ENCODE measurements around the gene CNTNAP2.

Gene CNTNAP2

GRCh38 chr7:147265528-147265927, 1148.9 kb downstream of the CNTNAP2 start:
- TF ChIP-seq, protein P1, sequence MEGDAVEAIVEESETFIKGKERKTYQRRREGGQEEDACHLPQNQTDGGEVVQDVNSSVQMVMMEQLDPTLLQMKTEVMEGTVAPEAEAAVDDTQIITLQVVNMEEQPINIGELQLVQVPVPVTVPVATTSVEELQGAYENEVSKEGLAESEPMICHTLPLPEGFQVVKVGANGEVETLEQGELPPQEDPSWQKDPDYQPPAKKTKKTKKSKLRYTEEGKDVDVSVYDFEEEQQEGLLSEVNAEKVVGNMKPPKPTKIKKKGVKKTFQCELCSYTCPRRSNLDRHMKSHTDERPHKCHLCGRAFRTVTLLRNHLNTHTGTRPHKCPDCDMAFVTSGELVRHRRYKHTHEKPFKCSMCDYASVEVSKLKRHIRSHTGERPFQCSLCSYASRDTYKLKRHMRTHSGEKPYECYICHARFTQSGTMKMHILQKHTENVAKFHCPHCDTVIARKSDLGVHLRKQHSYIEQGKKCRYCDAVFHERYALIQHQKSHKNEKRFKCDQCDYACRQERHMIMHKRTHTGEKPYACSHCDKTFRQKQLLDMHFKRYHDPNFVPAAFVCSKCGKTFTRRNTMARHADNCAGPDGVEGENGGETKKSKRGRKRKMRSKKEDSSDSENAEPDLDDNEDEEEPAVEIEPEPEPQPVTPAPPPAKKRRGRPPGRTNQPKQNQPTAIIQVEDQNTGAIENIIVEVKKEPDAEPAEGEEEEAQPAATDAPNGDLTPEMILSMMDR (conservative IDR thresholded peaks at IDR 0.05): no peak
- TF ChIP-seq ZFX (IDR thresholded peaks at IDR 0.05): no peak
- no peak overlapping the region for H3K27ac ChIP-seq

DNA sequence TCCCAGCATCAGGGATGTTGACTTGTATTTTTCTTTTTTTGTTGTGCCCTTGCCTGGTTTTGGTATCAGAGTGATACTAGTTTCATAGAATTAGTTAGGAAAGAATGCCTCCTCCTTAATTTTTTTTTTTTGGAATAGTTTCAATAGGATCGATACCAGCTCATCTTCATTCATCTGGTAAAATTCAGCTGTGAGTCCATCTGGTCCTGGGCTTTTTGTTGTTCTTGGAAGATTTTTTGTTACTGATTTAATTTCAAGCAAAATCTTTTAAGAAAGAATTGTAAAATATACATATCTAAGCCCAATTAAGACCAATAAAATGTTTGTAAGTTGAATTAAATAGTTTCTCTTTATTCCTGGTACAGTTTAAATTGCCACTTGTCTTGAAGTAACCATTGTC, 1159.5 kb downstream of the CNTNAP2 start:
- H3K27ac ChIP-seq: no peak overlapping the region
- TF ChIP-seq, protein P1 (conservative IDR thresholded peaks at IDR 0.05): no peak
- no peak for TF ChIP-seq ZFX (IDR thresholded peaks at IDR 0.05)

DNA sequence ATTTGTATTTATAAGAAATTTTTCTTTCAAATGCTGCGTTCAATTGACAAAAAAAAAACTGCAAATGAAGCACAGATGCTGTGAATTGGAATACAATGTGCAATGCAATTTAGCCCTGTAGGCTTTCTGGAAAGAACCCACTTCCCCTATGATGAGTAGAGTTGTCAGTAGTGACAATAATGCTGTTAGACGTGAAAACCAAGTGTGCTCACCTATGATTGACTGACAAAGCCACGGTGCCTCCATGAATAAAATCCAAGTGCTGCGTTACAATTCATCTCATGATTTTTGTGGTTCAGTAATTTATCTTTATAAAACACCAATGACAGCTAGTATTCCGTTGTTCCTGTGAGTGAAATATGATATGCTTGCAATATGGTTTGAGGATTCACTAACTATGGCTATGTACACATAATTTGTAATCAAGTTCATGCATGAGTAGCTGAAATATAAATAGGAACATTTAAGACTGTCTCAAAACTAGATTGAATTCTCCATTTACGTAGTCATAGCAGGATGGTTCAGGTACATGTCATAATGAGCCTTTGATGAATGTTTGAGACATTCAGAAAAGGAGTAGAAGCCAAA, 1160.3 kb downstream of the CNTNAP2 start:
- TF ChIP-seq, protein P1 (conservative IDR thresholded peaks at IDR 0.05): no peak
- no peak for TF ChIP-seq ZFX (IDR thresholded peaks at IDR 0.05)
- no peak overlapping the region for H3K27ac ChIP-seq

DNA sequence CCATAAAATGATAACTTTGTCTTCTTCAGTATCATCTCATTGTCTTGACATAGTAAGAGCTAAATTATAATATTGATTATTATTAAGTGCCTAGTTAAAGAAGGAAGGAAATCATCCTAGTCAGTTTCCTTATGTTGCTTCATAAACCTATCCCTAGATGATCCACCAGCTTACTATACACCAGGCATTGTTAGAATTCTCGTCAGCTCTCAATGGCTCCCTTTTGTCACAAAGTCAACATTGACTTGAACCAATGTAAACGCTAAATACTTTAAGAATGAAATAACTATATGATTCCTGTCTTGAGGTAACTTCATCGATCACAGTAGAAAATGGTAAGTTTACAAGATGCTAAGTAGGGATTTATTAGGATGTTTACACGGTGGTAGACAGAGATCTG, 1162.9 kb downstream of the CNTNAP2 start:
- TF ChIP-seq, protein P1 (conservative IDR thresholded peaks at IDR 0.05): no peak
- no peak for TF ChIP-seq ZFX (IDR thresholded peaks at IDR 0.05)
- no peak overlapping the region for H3K27ac ChIP-seq

GRCh38 chr7:147279964-147280374, 1163.4 kb downstream of the CNTNAP2 start:
- TF ChIP-seq ZFX (IDR thresholded peaks at IDR 0.05): no peak
- TF ChIP-seq, protein P1 (conservative IDR thresholded peaks at IDR 0.05): no peak
- no peak overlapping the region for H3K27ac ChIP-seq

DNA sequence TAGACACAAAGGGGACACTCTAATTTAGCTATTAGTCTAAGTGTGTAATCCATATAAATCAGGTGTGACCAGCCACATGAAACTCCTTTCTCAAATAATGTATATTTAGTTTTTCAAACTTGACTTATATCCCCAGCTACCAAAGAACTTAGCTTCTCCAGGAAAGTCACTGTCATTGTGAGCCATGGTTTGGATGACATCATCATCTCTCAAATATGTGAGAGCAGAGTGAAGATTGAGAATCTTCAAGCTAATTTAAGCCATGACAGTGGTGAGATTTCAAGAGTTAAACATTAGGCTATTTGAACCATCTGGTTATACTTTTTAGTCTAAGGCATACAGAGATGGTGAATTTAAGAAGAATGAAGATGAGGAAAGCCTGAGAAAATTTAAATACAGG, 1165.6 kb downstream of the CNTNAP2 start:
- TF ChIP-seq ZFX (IDR thresholded peaks at IDR 0.05): no peak
- TF ChIP-seq, protein P1 (conservative IDR thresholded peaks at IDR 0.05): no peak

DNA sequence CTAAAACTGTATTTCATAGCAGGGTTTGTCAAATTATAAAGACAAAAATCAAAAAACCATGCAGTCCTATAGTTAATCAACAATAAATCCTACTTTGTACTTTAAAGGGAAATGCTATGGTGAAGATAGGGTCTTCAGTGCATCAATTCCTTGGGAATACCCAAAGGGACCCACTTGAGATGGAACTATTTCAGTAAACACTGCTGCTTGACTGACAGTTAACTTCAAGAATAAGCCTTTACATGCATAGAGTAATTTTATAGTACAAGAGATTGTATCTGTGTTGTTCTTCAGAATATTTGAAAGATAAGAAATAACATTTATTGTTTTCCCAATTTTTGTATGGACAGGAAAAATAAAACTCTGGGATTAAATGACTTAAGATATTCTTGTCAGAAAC, 1179.6 kb downstream of the CNTNAP2 start:
- no peak overlapping the region for H3K27ac ChIP-seq
- TF ChIP-seq, protein P1 (conservative IDR thresholded peaks at IDR 0.05): no peak
- no peak for TF ChIP-seq ZFX (IDR thresholded peaks at IDR 0.05)

More for the DNA sequence above, 1165.6 kb downstream of the CNTNAP2 start:
- H3K27ac ChIP-seq: no peak overlapping the region

Data from C4-2B (cell line).